GM21786 (cell line): ENCODE measurements around the gene SNX6.
"Not testable (repeated sequence)": the region's sequence is repeated elsewhere in the genome, so short reads cannot be mapped to it uniquely, and the experiment has no call there.

Experiments used
- ATAC-seq: cut with Tn5 transposase; IDR thresholded peaks from one replicate; pipeline ENCODE4 v1.9.1; 2021; ENCODE audit not compliant: unreplicated experiment

Gene SNX6

GRCh38 chr14:34640826-34641225 lies 10.9 kb upstream of the SNX6 start:
- no peak for ATAC-seq

DNA sequence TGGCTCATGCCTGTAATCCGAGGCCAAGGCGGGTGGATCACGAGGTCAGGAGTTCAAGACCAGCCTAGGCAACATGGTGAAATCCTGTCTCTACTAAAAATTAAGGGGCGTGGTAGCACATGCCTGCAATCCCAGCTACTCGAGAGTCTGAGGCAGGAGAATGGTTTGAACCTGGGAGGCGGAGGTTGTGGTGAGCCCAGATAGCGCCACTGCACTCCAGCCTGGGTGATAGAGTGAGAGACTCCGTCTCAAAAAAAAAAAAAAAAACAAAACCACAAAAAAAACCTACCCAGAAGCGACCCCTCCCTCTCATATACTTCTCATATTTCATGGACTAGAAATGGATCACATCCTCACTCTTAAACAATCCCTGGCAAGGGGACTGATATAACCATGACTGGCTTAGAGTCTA lies 4.4 kb upstream of the SNX6 start:
- ATAC-seq: not testable (repeated sequence)

GRCh38 chr14:34633742-34634141 lies 3.8 kb upstream of the SNX6 start:
- ATAC-seq: no peak

GRCh38 chr14:34632411-34632978 lies 2.5 kb upstream of the SNX6 start:
- no peak for ATAC-seq

DNA sequence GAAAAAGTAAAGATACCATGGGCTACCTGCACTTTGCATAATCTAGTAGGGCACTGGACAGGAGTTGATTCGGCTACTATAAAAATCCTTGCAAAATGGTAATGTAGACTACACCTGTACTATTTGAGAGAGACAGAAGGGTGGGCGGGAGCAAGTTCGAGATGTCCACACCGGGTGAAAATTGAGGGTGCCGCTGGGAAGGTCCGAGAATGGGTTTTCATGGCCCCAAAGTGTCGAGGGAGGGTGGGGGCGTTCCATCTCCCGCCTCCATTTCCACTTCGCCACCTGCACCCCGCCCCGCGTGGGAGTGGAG lies 648 bp downstream of the SNX6 start:
- no peak for ATAC-seq

- no peak for ATAC-seq
Measured at GRCh38 chr14:34628681-34629135, 1.2 kb downstream of the SNX6 start.

- ATAC-seq: no peak
Measured at GRCh38 chr14:34623506-34623905, 6.4 kb downstream of the SNX6 start.

- no peak for ATAC-seq
Measured at GRCh38 chr14:34620839-34621238, 9.1 kb downstream of the SNX6 start.

DNA sequence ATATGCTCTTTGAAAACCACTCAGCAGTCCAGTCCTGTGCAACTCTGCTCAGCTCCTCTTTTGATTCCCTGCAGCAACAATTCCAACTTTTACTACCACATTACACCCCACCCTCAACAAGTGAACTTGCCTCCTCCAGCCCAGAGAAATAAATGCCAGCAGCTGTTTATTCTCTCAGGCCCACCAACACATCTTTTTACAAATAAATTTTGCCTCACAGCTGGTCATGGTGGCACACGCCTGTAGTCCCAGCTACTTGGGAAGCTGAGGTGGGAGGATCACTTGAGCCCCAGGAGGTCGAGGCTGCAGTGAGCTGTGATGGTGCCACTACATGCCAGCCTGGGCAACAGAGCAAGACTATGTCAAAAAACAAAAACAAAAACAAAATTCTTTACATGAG lies 9.8 kb downstream of the SNX6 start:
- no peak for ATAC-seq

DNA sequence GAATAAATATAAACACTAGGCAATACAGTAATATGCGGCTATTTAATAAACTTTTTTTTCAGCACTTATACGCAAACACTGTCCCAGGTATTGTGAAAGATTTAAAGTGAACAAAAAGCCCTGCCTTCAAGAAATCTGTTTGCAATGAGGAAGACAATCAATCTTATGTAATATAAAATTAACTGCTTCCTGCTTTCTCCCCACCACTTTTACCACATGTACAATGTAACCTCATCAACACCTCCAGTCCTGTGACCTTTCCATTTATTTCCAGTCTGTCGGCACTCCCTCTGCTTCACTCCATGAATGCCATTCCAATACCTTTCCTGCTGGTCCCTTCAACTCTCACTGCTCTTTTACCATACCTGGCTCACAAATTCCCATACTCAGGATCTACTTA lies 10.5 kb downstream of the SNX6 start:
- ATAC-seq: no peak

DNA sequence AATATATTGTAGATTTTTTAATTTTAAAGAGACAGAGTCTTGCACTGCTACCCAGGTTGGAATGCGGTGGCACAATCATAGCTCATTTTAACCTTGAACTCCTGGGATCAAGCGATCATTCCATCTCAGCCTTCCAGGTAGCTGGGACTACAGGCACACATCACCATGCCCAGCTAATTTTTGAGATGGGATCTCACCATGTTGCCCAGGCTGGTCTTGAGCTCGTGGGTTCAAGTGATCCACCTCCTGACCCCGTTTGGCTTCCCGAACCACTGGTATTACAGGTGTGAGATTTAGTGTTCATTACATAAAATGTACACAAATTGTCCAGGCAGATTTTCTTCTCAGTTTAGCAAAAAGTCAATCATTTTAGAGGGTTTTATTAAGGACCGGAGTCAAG lies 13.6 kb downstream of the SNX6 start:
- ATAC-seq: no peak

DNA sequence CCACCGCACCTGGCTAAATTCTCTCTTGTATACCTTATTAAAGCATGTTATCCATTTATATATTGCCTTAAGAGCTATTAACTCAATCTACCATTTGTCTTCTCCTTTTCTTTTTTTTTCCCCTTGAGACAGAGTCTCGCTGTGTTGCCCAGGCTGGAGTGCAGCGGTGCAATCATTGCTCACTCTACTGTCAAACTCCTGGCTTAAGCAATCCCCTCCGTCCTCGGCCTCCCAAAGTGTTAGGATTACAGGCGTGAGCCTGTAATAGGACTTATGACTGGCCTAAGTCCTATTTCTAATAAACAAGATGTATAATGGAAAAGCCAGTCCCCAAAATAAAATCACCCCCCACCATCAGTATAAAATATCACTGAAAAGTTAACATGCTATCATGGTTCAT lies 14.4 kb downstream of the SNX6 start:
- ATAC-seq: no peak

GRCh38 chr14:34614638-34615037 lies 15.3 kb downstream of the SNX6 start:
- no peak for ATAC-seq

- ATAC-seq: no peak
Measured at GRCh38 chr14:34610101-34610500, 19.8 kb downstream of the SNX6 start.

DNA sequence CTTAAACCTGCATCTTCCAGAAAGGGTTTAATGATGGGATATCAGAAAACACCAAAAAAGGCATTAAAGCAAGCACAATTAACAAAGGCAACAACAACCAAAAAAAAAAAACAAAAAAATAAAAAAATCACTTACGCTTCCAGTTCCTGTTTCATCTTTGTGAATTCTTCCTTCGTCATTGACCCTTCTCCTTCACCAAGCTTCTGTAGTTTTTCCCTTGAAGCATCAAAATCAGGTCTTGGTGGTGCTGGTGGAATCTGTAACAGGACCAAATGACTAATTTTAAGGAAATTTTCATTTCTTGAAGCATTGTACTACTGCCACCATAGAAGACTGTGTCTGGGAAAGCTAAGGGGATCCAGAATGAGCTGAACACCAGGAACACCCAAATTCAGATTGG lies 24.5 kb downstream of the SNX6 start:
- ATAC-seq: no peak

- ATAC-seq: no peak
Measured at GRCh38 chr14:34604995-34605394, 25.0 kb downstream of the SNX6 start.

- ATAC-seq: no peak
Measured at GRCh38 chr14:34596891-34597290, 33.1 kb downstream of the SNX6 start.

GRCh38 chr14:34593740-34594375 lies 36.1 kb downstream of the SNX6 start:
- no peak for ATAC-seq

DNA sequence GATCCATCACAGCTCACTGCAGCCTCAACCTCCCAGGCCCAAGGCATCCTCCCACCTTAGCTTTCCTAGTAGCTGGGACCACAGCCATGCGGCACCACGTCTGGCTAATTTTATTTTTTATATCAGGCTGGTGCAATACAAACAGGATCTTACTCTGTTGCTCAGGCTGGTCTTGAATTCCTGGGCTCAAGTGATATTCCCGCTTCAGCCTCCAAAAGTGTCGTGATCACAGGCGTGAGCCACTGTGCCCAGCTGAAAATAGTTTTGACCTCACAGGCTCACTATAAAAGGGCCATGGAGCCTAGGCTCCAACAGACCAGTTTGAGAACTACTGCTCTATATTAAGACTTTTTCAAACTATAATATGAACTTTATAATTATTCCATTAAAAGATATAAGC lies 37.3 kb downstream of the SNX6 start:
- ATAC-seq: no peak

GRCh38 chr14:34583525-34583924 lies 46.4 kb downstream of the SNX6 start:
- ATAC-seq: no peak

- ATAC-seq: no peak
Measured at GRCh38 chr14:34582117-34582680, 47.7 kb downstream of the SNX6 start.

DNA sequence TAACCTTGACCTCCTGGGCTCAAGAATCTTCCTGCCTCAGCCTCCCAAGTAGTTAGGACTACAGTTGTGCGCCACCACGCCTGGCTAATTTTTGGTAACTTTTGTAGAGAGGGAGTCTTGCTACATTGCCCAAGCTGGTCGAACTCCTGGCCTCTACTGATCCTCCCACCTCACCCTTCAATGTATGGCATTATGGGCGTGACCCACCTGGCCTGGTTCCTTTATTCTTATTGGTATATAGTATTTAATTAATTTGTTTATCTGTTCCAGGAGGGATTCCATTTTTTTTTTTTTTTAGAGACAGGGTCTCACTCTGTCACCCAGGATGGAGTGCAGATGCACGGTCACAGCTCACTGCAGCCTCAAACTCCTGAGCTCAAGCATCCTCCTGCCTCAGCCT lies 49.6 kb downstream of the SNX6 start:
- no peak for ATAC-seq

DNA sequence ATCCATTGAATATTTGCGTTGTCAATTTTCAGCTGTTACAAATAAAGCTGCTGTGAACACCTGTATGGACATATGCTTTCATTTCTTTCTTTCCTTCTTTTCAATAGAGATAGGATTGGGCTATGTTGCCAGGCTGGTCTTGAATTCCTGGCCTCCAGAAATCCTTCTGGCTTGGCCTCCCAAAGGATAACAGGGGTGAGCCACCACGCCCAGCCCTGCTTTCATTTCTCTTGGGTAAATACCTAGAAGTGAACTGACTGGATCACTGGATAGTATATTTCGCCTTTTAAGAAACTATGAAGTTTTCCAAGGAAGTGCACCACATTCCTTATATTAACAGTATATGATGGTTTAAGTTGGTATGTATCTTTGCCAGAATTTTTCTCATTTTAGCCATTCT lies 58.2 kb downstream of the SNX6 start:
- no peak for ATAC-seq
